Stimulated activated CD8-positive, alpha-beta memory T cell treated with anti-CD3 and anti-CD28 coated beads, Interleukin-15, amount 100 ng/mL, for 48 hours (primary cell): ENCODE results near the gene ABCB11.

Source experiments
- DNase-seq, 2 donors: peaks; one replicate each; pipeline ENCODE4 v3.0.0-alpha.2; 2020; ENCODE audit warnings: low read depth in 2 of 2

ABCB11 gene

DNA sequence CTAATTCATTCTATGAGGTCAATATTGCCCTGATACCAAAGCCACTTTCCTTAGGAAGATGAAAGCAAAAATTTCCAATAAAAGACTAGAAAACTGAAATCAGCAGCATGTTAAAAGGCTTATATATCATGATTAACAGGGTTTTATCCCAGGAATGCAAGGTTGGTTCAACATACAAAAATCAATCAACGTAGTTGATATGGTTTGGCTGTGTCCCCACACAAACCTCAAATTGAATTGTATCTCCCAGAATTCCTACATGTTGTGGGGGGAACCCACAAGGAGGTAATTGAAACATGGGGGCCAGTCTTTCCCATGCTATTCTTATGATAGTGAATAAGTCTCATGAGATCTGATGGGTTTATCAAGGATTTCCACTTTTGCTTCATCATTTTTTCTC is 11.7 kb upstream of the ABCB11 start:
- DNase-seq: no peak

DNA sequence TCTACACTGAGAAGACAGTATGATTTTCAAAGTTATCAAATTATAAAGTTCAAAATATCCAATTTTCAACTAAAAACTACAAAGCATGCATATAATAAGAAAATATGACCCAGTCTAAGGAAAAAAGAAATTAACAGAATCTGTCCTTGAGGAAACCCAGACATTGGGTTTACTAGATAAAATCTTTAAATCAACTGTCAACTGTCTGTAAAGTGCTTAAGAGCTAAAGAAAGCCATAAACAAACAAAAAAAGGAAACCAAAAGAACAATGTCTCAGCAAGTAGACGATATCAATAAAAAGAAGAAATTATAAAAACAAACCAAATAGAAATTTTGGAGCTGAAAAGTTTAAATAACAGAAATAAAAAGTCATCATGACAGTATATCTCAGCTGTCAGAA is 10.5 kb upstream of the ABCB11 start:
- no peak for DNase-seq

DNA sequence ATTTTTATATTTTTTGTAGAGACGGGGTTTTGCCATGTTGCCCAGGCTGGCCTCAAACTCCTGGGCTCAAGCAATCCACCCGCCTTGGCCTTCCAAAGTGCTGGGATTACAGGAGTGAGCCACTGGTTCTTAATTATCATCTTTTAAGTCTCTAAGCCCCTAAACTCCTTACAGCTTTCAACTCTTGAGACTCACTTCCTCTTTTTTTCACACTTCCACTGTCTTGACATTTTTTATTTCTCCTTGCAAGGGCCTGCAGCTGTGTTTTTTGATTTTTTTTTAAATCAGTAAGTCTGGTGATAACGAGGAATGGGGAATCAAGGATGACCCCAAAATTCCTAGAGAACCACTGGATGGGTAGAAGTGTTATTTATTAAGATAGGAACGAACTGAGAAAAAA is 8.6 kb upstream of the ABCB11 start:
- no peak for DNase-seq

DNA sequence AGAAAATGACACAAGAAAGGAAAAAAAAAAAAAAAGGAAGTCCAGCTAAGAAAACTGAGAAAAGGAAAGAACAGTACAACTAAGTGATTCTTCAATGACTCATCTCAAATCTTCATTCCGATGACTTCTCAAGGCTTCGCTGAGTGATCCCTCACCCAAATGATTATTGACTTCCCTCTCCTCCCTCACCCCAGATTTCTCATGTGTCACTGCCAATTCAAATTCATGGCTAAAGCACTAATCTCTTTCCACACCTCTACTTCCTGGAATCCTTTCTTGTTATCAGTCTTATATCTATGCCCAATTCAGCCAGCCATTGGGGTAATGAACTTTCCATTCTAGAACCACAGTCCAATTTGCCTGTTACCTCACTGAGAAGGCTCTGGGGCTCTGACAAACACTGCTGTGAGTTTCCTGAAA is 7.2 kb upstream of the ABCB11 start:
- no peak for DNase-seq

DNA sequence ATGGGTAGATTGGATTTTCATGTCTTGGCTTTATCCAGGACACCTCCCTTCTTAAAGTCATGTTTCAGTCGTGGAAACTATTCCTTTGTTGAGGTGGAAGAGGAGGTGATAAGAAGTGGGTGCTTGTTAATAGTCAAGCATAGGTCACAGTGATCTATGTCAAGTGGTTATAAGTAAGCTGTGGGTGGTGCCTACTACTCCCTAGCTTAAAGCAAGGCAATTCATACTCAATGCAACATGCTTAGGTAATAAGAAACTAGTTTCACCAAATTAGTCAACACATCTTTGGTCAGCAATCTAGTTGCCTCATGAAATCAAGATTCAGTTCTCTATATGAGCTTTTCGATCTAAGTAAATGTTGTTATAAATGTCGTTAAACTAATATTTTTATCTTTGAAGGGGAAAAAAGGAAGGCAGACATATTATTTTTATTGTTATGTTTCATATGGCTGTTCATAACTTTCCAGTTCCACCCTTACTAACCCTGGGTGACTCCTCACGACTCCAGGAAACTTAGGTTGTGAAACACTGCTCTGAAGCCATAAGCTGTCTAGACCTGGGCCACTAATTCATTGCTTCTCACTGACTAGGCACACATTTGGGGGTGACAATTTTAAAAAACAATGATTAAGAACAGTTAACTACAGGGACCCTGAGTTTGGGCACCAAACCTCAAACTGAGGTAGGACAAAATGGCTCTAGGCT is 5.8 kb upstream of the ABCB11 start:
- DNase-seq: no peak

DNA sequence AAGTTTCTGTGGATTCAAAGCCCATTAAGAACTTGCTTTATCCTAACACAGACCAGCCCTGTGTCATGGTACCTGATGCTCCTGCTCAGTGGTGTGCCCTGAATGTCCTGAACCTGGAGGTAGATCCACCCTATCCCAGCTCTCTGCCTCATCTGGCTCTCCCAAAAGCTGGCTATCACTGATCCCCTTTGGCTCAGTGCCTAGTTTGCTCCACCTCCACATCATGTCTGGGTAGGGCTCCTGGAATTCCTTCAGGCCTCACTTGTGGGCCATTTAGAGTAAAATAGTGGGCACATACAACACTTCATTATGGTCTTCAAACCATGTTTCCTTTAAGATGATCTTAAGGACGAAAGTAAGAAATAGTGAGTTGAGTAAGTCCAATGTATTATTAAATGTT is 4.8 kb upstream of the ABCB11 start:
- no peak for DNase-seq

DNA sequence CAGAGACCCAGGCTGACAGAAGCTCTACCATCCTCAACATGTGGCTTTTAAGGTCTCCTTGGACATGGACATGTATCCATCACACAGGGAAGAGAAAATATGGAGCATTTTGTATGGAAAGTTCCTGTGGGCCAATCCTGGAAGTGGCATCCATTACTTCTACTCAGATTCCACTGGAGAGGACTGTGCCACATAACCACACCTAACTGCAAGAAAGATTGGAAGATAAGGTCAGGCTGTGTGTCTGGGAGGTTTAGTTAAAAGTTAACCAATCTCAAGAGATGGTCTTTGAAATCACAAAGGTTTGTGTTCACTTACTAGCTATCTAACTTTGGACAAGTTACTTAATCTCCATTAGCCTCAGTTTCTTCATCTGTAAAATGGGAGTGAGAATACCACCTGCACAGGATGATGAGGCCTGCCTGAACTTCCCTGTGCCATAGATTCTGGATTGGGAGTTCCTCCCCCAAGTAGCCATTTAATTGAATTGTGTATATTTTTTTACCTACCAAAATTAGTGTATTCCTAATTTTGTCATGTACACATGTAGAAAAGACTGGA is 3.9 kb upstream of the ABCB11 start:
- no peak for DNase-seq

DNA sequence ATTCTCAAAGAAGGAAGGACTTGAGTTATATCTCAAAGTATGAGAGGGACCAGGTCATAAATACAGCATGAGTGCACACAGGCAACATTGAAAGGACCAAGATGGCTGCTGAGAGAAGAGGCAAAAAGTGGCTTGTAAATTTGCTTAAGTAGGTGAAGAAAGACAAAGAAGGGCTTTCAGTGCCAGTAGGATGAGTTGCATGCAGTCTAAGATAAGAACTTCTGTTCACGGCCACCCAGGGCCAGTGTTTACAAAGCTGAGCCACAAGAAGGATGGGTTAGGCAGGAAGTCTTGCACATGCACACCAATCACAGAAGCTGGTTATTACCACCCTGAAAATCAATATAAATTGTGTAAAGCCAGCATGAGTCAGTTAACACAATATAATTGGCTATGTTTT is 3.1 kb upstream of the ABCB11 start:
- DNase-seq: no peak

DNA sequence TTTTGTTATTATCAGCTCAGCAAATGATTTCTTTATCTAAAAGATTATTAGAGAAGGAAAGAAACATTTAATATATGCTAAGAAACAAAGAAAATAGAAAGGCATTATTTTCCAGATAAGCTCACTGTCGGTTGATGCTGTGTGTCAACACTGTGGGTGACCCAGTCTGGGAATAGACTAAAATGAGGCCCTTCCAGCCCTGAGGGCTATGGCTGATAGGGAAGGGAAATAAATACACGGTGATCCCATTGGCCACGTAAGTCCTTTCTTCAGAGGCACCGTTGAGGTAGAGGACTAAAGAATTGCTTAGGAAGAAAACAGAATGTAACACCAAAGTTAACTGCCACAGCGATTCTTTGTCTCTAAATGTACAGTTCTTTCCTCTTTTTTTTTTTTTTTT is 1.8 kb downstream of the ABCB11 start:
- DNase-seq: no peak

DNA sequence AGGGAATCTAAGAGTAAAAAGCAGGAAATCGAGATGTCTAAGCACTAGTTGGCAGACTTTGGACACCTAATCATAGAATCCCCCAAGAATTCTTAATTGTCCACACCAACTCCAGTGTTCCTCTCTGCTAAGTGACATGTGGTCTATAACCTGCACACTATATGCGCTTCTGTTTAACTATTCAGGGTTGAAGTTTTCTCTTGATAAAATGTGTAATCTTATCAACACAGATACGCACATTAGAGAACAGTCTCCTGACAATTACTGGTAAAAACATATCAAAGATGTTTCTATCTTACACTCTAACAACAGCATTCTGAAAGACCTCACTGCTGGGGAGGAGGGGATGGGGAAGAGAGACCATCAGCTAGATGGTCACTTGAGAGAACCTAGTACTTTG is 3.9 kb downstream of the ABCB11 start:
- DNase-seq: no peak

DNA sequence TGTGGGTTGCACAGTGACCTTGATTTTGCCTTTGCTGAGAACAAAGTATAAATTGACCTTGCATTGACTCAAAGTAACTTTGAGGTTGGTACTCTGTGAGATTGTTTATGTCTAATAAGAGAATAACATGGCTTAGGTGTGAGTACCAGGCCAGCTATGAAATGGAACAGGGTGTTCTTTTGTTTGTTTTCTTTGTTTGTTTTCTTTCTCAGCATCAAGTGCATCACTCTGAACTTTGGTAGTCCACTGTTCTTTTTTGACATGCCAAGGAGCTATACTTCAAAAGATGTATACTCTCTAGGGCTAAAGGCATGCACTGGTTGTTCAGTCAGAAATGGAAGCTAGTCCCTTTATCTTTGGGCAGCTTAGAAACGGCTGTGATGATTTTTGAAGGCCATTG is 5.1 kb downstream of the ABCB11 start:
- DNase-seq: no peak

DNA sequence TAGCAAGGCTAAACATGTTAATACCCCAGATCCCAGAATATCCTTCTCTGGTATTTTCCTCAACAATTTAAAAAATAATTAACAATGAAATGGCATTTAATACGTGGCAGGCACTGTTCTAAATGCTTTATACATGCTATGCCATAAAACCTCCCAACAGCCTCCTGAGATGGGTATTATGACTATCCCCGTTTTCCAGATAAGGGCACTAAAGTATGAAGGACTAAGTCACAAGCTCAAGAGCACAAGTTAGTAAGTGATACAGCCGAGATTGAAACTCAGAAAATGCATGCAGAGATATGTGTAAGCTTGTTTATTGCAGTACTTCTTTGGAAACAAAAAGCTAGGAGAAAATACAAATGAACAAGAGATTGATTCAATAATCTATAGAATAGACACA is 8.0 kb downstream of the ABCB11 start:
- DNase-seq: no peak

DNA sequence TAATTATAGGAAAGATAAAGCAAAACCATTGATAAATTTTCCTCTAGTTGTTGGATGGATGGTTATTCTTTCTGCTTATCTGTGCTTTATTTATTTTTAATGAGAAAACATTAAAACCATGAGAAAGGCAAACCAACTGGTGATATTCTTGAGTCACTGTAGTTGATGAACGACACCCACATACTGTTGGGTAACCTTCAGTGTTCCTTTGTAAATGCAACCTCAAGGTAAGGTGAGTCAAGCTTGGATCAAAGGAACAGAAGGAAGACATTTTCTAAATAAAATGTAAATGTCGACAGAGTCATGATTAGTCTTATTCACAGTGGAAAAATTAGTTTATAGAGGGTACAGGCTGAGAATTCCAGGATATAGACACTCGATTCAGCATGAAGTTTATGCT is 12.7 kb downstream of the ABCB11 start:
- DNase-seq: no peak

DNA sequence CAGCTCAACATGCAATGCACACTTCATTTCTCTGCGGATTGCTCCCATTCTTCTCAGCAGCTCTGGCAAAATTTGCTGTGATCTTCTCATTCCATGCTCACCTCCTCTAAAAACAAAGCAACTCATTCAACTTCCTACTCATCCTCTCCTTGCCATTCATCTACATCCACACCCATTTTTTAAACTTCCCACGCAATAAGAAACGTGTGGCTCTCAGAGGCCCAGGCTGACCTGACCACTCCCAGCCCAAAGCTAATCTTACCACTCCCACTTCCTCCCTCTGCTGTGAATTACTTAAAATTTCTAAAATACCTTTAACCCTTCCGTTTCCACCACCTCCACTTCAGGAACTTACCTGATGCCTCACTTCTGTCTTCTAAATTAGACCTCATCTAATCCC is 15.2 kb downstream of the ABCB11 start:
- DNase-seq: no peak

DNA sequence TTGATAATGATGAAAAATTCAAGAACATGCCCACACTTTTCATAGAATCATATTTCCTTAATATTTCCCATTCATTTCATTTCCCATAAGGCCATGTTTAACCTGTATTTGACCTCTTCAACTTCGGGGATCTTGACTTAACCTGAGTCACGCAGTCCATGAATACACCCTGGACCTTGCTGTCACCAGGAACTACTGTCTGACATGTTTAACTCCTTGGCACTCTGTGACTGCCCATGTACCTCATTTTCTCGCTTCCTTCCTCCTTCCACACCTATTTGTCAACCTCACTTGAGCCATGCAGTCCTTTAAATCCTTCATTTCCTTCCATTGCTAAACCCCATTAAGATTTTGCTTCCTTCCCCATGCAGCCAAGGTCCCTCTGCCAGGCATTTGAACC is 16.3 kb downstream of the ABCB11 start:
- DNase-seq: no peak

DNA sequence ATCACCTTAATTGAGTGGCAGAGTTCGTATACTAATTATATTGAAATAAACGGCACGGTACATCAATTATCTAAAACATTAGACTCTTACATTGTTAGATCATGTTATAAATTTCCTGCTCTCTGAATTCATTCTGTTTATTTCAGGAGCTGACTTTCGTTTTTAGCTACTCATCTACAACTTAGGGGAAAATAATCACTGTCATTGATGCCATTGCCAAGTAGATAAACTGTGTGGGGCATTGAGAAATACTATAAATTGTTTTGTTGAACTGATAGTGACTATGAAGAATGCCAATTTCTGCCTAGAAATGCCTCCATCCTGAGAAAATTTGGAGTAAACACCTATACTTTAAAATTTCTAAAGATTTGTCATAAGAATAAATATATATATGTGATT is 17.5 kb downstream of the ABCB11 start:
- DNase-seq: no peak

DNA sequence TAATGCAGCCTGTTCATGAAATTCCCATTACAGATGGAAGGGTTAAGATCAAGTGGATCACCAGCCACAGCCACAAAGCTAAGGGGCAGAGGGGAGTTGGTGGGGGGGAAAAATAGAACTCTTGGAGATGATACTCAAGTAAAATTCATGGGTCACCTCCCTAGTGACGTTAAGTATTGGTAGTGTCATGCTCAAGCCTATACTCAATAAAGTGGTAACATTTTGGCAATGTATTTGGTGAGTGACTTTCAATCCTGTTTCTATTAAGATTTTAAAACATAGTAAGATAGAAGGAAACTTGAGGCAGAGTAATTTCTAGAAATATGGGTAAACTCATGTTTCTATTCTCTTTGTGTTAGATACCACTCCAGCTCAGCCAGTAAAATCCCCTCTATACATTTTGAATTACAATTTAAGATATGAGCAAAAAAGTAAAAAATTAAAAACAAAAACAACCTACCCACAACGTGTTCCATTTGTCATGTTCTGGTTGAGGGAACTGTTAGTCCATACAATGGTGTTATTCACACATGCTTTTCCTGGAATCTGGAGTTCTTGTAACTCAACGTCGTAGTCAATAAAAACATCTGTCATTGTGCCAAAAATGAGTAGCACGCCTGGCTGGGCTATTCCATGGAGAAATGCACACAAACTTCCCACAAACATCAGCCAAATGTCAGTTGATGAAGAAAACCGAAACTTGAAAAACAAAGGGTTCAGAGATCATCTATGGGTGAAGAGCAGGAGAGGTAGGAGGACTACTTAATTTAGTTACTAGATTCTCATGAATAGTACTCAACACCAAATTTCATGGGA is 18.1 kb downstream of the ABCB11 start:
- DNase-seq: no peak

DNA sequence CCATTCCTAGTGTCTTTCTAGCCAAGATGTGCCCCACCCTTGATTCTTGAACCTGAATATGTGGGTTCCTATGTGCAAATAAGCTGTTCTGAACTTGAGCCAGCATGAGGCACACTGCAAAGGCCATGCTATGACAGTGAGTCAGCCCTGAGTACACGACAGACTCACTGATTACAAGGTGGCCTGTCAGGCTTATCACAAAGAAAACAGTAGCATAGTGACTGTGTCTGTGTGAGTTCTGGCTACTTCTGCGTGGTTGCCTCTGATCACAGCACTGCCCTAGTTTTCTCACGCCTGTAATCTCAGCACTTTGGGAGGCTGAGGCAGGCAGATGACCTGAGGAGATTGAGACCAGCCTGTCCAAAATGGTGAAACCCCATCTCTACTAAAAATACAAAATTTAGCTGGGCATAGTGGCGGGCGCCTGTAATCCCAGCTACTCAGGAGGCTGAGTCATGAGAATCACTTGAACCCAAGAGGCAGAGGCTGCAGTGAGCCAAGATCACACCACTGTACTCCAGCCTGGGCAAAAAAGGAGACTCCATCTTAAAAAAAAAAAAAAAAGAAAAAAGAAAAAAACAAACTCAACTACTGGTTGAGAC is 18.8 kb downstream of the ABCB11 start:
- peak in 1 of 2 donors; percentile 0 for DNase-seq

DNA sequence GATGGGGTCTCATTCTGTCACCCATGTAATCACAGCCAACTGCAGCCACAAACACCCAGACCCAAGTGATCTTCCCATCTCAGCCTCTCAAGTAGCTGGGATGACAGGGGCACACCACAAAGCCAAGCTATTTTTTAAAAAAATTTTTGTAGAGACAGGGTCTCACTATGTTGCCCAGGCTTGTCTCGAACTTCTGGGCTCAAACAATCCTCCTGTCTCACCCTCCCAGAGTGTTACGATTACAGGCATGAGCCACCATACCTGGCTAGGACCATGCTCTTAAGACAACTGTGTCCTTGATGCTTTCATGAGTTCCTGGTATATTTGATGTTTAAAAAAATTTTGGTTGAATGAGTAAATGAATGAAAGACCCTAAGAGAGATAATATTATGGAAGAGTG is 19.4 kb downstream of the ABCB11 start:
- DNase-seq: no peak

DNA sequence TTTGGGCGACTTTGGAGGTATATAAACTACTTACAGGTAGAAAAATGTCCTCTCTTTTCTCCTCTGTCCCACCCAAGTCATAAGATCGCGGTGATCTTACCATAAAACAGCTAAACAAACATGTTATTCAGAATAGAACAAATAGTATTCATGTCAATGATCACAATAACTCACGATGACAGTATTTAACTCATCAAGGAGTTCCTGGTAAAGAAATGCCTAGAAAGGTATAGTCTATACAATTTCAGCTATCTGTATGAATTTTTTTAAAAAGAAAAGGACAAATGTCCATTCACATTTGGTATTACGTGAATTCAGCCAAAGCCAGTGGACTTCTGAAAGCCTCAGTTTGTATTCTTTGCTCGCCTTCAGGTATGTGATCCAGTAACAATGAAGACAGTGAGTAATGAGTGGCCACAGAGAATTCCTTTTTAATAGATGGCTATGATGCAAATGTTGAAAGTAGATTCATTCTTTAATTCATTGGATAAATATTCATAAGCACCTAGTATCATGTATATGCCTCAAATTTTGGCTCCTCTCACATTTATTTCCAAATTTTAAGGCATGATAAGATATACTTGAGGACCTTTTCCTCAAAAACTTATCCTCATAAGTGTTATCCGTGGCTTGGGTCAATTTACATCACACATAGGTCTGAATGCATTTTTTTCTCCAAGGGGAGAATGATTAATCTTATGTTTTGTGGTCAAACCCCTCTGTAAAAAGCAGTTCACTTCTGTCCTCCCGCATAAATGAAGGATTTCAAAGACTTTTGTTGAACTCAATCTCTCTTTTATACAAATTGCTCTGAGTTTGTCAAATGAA is 20.3 kb downstream of the ABCB11 start:
- no peak for DNase-seq

DNA sequence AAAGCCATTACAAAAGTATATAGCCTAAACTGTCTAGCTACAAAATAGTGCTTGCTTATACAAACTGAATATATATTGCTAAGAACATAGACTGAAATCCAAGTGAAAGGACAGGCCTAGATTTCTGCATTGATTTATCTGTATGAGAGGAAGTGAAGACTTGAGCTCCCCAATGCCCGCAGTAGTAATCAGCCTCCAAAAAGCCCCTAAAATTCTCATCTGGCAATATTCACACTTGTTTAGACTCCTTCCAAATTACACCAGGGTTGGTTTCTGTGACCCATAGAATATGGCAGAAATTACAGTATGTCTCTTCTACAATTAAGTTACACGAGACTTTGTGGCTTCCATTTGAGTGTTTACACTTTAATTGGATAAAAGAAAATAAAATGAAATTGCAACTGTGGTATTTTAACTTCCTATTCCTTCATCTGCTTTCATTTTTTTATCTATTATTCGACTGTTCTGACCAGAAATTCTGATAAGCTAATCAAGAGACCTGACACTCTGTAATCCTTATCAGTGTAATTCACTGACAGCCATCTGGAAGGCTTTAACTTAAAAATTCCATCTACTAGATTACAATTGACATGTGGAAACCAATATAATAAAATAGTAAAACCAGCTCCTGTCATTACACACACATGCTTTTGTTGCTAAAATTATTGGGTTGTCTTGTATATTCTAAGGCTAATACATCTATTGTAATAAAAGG is 21.1 kb downstream of the ABCB11 start:
- no peak for DNase-seq
